Urinary bladder (tissue), 4 donors: Measurements from ENCODE around the gene APBB1IP. TPM values are rescaled to one million over a fixed set of nuclear protein-coding genes. Genes with fewer than 3 reads are reported as not detected.

Experiments used
- DNase-seq: peaks from one replicate; pipeline ENCODE4 v3.0.0-alpha.2; 2015; ENCODE audit errors: extremely low spot score
- H3K27ac ChIP-seq: one replicate; pipeline ENCODE4 v1.5.1; 2013; ENCODE audit warnings: low read depth, mild to moderate bottlenecking, moderate library complexity
- H3K36me3 ChIP-seq: one replicate; pipeline ENCODE4 v1.6.1; 2013; ENCODE audit warnings: mild to moderate bottlenecking, moderate library complexity; ENCODE audit not compliant: insufficient read depth
- H3K4me1 ChIP-seq: one replicate; pipeline ENCODE4 v1.6.1; 2013; ENCODE audit warnings: mild to moderate bottlenecking, moderate library complexity; ENCODE audit not compliant: insufficient read depth
- H3K4me3 ChIP-seq: one replicate; pipeline ENCODE4 v1.5.1; 2013; ENCODE audit warnings: low read depth, low read length
- WGBS: extraction: QIAGEN DNeasy Blood & Tissue Kit; methylation state at CpG from one replicate; pipeline ENCODE4 v1.1.7; 2013; 5-methylcytosine and 5-hydroxymethylcytosine counted together
- polyA plus RNA-seq: library from polyadenylated mRNA; stranded (reverse); fragments of 200-250 nt; gene quantifications from one replicate; pipeline ENCODE4 v1.2.3, GENCODE V29; 2013
- total RNA-seq: library from RNA; depleted of rRNA; stranded (reverse); fragments of >200 nt; gene quantifications from one replicate; pipeline ENCODE4 v1.2.3, GENCODE V29; 2014
- donor health status: healthy with polysubstance abuse.
- donor health status: healthy.

APBB1IP gene
- total and polyA plus RNA-seq, 2 donors = 4.1 to 5.5 TPM

DNA sequence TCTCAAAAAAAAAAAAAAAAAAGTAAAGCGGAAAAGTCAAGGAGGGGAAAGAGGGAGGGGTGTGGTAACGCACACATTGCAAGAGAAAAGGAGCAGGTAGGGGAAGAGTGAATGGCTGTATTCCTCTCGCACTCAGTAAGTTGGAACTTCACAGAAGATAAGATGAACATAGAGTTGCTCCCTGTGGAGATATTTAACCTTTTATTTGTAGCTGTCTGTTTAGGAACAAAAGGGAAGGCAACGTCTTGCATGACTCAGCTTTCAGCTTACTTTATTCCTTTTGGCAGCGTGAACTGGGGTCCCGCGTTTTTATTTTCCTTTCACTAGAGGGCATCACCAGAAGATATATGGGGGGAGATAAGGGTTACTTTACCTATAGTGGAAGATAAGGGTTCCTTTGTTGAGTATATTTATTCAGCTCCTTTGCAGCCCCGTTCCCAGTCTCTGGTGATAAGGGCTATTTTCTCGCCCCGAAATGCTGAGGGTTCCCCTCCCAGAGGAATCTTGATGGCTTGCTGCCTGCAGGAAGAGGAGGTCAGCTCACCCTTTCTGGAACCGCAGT, 78.5 kb downstream of the APBB1IP start:
- H3K27ac ChIP-seq = no peak overlapping the region
- no peak overlapping the region for H3K4me3 ChIP-seq
- no peaks in the 10 kb centered on the region for H3K4me1 ChIP-seq
- H3K36me3 ChIP-seq = no peaks in the 10 kb centered on the region
- no peak for DNase-seq
- WGBS = 25% methylated on average over 11 of the region's 11 CpGs

DNA sequence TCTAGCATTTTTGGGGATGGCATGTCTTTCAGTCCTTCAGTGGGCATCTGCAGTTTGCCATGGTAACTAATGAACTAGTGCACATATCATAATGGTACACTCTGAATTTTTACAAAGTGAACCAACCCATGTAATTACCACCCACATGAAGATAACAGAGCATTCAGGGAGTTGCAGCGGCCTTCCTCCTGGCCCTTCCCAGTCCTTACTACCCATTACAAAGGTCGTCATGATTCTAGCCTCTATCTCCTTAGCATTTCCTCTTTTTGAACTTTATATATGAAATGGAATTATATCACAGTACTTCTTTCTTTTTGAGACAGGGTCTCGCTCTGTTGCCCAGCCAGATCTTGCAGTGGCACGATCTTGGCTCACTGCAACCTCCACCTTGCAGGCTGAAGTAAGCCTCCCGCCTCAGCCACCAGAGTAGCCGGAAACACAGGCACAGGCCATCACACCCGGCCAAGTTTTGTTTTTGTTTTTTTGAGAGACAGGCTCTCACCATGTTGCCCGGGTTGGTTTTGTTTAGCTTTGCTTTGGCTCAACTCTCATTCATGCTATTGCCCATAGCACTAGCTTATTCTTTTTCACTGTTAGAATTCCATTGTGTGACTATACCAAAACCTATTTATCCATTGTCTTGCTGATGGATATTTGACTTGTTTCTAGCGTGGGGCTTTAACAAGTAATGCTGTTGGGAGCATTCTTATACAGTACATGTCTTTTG, 79.2 kb downstream of the APBB1IP start:
- H3K36me3 ChIP-seq = no peaks in the 10 kb centered on the region
- no peaks in the 10 kb centered on the region for H3K4me1 ChIP-seq
- DNase-seq = no peak
- no peak overlapping the region for H3K27ac ChIP-seq
- WGBS = 88% methylated on average over 9 of the region's 9 CpGs
- no peak overlapping the region for H3K4me3 ChIP-seq

DNA sequence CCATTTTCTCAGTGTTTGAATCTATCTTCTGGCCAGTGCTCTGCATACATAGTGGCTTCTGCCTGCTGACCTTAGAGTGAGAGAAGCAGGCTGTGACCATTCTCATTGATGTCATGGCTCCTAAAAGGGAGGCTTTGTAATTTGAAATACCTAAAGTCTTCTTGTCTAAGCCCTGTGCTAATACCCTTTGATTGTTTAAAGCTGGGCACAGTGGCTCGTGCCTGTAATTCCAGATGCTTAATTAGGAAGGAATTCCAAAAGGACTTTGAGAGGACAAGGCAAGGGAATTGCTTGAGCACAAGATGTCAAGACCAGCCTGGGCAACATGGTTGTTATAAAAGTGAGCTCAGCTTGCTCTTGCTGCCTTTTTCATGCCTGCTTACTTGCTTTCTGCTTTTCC, 81.7 kb downstream of the APBB1IP start:
- no peak for DNase-seq
- H3K4me3 ChIP-seq = no peak overlapping the region
- 42% methylated on average over 1 of the region's 1 CpG for WGBS
- no peak overlapping the region for H3K27ac ChIP-seq
- no peaks in the 10 kb centered on the region for H3K4me1 ChIP-seq
- no peaks in the 10 kb centered on the region for H3K36me3 ChIP-seq

DNA sequence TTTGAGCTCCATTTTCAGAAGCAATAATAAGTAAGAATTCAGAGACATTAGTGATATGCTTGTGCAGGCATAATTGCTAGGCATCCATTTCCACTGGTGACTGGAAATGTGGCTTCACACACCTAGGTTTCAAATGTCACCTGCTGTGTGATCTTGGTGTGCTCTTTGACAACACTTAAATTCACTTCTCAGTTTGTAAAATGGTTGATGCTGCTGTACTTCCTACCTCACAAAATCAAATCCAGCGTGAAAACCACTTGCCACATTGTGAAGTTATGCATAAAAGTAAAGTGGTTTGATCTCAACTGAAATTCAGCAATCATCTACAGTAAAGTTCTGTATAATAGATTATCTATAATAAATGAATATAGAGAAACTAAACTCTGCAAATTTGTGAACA, 82.4 kb downstream of the APBB1IP start:
- H3K27ac ChIP-seq = no peak overlapping the region
- no peaks in the 10 kb centered on the region for H3K36me3 ChIP-seq
- H3K4me1 ChIP-seq = no peaks in the 10 kb centered on the region
- no peak for DNase-seq
- H3K4me3 ChIP-seq = no peak overlapping the region
- 75% methylated on average over 1 of the region's 1 CpG for WGBS

GRCh38 chr10:26524161-26524896, 86.2 kb downstream of the APBB1IP start:
- no peak for DNase-seq
- no peak overlapping the region for H3K4me3 ChIP-seq
- WGBS = 54% methylated on average over 6 of the region's 6 CpGs
- no peaks in the 10 kb centered on the region for H3K4me1 ChIP-seq
- no peaks in the 10 kb centered on the region for H3K36me3 ChIP-seq
- no peak overlapping the region for H3K27ac ChIP-seq

DNA sequence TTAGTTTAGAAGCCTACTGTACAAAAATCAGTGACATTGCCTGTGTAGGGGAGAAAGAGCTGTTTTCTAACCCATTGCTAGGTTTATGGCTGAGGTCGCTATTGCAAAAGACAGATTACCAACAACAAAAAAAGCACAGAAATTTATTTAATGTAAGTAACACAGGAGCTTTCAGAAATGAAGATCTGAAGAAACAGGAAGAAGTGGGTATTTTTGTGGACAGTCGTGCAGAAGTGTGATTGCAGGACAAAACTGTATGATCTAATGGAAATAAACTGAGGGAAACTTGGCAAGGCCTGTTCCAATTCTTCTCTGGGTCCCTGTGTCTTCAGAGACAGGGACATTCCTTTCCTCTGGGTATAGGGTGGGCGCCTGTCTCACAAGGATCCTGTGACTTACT, 87.4 kb downstream of the APBB1IP start:
- 59% methylated on average over 3 of the region's 3 CpGs for WGBS

GRCh38 chr10:26527018-26527417, 88.9 kb downstream of the APBB1IP start:
- H3K4me1 ChIP-seq = no peaks in the 10 kb centered on the region
- H3K27ac ChIP-seq = no peak overlapping the region
- H3K4me3 ChIP-seq = no peak overlapping the region
- H3K36me3 ChIP-seq = no peaks in the 10 kb centered on the region
- WGBS = 91% methylated on average over 2 of the region's 2 CpGs
- no peak for DNase-seq

More for the DNA sequence above, 87.4 kb downstream of the APBB1IP start:
- Histone ChIP-seq H3K4me1 (no peaks in the 10 kb centered on the region), H3K36me3 (no peaks in the 10 kb centered on the region), H3K4me3 (no peak overlapping the region), H3K27ac (no peak overlapping the region)
- DNase-seq = no peak

GRCh38 chr10:26528048-26528447, 89.9 kb downstream of the APBB1IP start:
- no peak overlapping the region for H3K27ac ChIP-seq
- 85% methylated on average over 5 of the region's 5 CpGs for WGBS
- H3K36me3 ChIP-seq = no peaks in the 10 kb centered on the region
- no peaks in the 10 kb centered on the region for H3K4me1 ChIP-seq
- no peak for DNase-seq
- no peak overlapping the region for H3K4me3 ChIP-seq

DNA sequence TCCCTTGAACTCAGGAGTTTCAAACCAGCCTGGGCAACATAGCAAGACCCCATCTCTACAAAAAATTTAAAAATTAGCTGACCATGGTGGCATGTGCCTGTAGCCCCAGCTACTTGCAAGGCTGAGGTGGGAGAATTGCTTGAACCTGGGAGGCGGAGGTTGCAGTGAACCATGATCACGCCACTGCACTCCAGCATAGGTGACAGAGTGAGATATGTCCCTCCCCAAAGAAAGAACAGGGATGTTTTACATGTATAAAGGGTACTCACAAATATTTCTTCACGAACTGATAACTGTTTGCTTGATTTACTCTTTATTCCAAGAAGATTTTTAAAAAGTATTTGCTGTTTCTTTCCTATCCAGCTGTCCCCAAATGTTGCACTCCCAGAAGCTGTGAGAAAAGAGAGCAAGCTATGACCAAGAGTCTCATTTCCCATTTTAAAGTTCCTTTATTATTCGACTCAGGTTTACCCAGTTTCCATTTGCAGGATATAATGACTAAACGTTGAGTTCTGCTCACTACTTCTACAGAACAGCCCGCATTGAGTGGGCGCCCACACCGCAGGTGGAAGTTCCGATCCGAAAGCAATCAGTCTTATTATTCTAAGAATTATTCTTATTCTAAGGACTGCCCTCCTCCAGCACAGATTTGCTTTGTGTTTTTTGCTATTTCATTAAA, 90.7 kb downstream of the APBB1IP start:
- H3K36me3 ChIP-seq = no peaks in the 10 kb centered on the region
- H3K27ac ChIP-seq = no peak overlapping the region
- no peak overlapping the region for H3K4me3 ChIP-seq
- WGBS = 85% methylated on average over 10 of the region's 10 CpGs
- no peaks in the 10 kb centered on the region for H3K4me1 ChIP-seq
- no peak for DNase-seq

- WGBS = 76% methylated on average over 7 of the region's 7 CpGs
- DNase-seq = no peak
- H3K36me3 ChIP-seq = no peaks in the 10 kb centered on the region
- no peak overlapping the region for H3K4me3 ChIP-seq
- no peak overlapping the region for H3K27ac ChIP-seq
- H3K4me1 ChIP-seq = no peaks in the 10 kb centered on the region
These were observed 96.2 kb downstream of the APBB1IP start for GRCh38 chr10:26534384-26534783.

DNA sequence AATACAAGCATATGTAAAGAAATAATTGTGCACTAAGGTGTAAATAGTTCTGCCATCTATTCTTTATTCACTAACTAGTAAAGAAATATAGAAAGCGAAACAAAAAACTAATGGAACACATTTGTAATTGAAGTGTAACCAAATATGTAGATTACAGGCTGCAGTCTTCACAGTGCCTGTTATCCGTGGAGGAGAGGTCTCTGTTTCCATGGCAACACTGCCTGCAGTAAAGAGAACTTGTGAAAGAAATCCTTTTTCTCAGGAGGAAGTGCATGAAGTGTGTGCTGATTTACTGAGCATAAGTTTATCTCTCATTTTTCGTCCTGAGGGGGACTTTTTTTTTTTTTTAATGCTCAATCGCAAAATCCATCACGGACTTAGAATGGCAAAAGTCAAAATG, 102.5 kb downstream of the APBB1IP start:
- no peak overlapping the region for H3K4me3 ChIP-seq
- DNase-seq = no peak
- no peak overlapping the region for H3K27ac ChIP-seq
- no peaks in the 10 kb centered on the region for H3K4me1 ChIP-seq
- 27% methylated on average over 5 of the region's 5 CpGs for WGBS
- H3K36me3 ChIP-seq = no peaks in the 10 kb centered on the region

- no peaks in the 10 kb centered on the region for H3K4me1 ChIP-seq
- H3K4me3 ChIP-seq = no peak overlapping the region
- H3K36me3 ChIP-seq = no peaks in the 10 kb centered on the region
- 88% methylated on average over 7 of the region's 7 CpGs for WGBS
- DNase-seq = no peak
- H3K27ac ChIP-seq = no peak overlapping the region
These were observed 105.6 kb downstream of the APBB1IP start for GRCh38 chr10:26543567-26544306.

DNA sequence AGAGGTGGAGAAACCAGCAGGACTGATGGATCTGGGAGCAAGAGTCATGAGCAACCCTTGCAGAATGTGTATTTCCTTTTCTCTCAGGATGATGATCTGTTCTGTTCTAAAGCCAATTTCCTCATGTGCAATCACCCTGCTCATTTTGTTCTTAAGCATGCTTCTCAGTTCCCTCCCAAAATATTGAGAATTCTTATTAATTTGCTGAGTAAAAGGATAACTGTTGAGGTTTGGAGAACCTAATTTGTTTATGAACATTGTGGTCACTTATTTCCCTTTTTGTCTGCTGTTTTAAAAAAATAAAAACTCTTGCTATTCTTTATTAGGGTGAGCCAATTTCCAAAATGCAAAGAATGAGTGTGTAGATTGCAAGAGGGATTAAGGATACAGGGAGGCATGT, 106.8 kb downstream of the APBB1IP start:
- Histone ChIP-seq H3K36me3 (no peaks in the 10 kb centered on the region), H3K4me3 (no peak overlapping the region), H3K4me1 (no peaks in the 10 kb centered on the region), H3K27ac (no peak overlapping the region)
- DNase-seq = no peak
